Stimulated activated CD8-positive, alpha-beta memory T cell treated with anti-CD3 and anti-CD28 coated beads, Interleukin-15, amount 100 ng/mL, for 24 hours (primary cell): ENCODE data around the gene ZNF521.

Experiments used
- DNase-seq: peaks from one replicate; pipeline ENCODE4 v3.0.0-alpha.2; 2020; ENCODE audit warnings: low read depth

ZNF521 gene

DNA sequence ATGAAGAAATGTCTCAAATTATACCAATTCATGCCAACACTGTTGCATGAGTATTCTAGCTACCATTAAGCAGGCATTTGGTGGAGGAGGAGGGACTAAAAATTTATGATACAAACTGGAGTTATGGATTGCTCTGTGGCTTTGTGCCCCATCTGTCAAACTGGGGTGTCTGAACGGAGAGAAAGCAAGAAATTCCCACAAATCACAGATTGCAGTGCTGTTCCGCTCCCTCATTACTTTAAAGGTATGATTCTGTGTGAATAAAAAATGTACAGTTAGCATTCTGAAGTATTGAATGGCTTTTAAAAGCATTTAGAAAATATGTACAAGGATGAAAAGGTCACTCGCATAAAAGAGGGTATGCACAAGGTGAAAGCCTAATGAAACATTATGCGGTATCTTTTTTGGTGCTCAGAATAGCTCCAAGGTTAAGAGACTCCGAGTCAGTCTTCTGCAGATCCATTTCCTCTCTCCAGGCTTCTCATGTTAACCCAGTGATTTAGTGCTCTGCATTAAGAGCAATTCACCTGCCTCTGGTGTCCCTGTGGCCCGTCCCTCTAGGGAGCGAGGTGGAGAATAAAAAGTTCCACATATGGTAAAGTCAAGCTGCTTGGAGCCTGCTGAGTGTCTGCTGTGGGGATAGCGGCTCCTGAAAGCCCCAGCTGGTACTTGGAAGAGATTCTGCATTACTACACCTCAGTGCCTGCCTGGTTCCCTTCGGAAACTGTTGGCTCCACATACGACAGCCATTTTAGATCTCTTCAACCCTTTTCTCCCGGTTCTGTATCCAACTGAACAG, 184.2 kb downstream of the ZNF521 start:
- DNase-seq: no peak

DNA sequence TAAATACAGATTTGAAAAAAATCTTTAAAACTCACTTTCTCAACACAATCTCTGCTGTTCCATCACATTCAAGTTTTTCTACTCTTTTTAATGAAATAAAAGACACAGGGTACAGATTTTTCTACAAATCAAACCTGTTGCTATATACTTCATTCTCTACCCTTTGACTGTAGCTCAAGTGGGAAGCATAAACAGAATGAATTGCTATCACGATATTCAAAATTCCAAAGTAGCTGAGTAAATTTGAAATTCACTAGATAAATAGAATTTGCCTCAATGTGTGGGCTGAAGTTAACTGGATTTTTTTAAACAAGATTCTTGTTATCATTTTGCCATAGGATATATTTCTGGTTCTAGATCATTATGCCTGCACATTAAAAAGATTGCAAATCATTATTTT, 185.9 kb downstream of the ZNF521 start:
- no peak for DNase-seq

DNA sequence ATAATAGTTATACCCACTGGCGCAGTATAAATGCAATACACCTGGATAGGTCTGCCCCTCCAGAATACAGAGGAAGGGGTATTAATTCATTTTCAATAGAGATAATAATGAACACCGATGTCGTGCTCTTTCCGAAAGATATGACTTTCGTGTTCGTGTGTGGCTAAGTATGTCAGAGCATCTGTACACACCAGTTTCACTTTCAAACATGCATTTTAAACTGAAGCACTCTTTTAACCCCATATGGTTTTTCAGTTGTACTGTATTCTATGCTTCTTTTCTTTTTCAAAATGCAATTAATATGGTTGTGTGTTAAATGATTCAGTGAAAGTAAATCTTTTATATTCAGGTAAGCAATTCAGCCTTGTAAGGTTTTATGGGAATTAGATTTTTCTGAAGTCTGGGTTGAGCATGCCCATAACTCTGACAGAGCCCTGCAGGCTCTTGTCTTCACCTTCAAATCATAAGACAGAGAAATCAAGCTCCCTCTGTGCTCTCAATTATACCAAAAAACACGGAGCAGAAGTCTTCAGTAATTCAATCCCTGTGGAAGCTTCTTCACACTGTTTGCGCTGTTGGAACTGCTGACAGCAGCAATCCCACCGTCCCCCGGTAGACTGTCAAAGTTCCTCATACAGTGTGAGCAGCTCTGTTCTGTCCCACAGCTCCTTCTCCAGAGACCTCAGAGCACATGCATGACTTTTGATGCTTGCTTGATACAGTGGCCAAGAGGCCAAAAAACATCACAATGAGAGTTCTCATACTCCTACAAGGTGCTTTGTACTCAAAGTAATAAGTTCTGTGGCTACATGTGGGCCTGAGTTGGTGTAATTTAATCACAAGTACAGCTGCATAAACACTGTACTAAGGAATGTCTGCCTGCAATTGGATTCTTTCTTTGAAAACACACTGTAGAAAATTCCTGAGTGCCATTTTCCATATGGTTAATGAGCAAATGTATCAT, 186.8 kb downstream of the ZNF521 start:
- no peak for DNase-seq

DNA sequence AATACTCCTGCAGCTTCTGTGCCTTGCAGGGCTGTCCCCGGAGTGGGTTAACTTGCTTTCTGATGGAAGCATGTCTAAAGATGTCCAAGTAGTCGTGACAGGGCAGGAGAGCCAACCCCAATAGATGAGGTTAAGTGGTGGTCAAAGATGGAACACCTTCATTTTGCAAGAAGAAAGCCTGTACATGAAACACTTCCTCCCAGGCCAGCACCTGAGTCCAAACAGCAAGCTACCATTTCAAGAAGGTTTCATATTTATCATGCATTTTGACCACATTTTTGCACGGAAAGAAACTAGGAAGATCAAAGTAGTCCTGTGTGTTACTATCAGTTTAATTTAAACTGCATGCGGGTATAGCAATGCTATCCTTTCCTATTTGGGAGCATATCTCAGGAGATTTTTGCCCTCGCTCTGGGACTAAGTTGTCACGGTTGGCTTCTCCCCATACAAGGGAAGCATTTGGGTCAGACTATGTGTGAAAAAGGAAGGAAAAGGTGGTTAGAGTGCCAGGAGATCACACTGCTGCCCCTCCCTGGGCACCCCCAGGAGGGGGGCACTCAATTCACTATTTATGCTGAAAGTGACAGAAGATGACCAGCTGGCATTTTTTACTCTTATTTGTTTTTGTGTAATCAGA, 187.6 kb downstream of the ZNF521 start:
- no peak for DNase-seq

DNA sequence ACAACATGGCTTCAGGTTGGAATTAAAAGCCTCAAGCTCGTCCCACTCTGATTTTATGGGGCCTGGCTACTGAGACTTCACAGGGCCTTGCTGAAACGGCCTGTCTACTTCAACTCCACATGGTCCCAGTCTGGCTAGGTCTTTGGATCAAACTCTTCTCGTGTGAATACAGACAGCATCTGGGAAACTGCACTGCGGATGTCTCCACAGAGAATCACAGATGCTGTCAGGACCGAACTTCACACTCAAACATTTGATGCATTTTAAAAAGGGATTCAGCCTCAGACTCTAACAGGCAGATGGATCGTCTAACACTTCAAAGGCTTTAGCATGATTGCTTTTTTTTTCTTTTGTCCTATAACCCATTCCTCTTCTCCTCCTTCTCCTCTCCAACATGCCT, 198.5 kb downstream of the ZNF521 start:
- DNase-seq: no peak

DNA sequence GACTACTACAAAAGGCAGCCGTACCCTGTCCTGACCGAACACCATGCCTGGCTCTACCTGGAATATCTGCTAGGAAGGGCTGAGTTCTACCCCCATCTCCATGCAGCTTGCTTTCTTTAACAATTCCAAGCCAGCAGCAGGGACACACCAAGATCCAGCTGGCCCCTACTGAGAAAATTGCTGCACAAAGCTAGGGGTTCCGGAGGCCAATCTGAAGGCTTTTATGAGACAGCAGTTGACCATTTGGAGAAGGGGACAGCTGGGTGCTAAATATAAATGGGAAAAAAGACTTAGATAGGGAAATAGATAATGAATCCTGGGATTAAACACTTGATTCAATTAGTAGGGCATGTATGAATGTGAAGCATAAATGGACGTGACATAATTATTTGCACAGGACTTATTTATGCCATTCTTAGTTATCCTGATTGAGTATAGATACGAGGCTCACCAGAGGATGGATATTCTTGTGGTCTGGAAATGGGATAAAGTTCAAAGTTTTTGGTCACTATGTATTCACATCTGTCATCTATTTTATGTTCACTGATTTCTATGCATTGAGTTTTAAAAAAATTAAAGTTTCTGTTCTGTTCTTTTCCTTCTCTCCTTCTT, 204.0 kb downstream of the ZNF521 start:
- no peak for DNase-seq

DNA sequence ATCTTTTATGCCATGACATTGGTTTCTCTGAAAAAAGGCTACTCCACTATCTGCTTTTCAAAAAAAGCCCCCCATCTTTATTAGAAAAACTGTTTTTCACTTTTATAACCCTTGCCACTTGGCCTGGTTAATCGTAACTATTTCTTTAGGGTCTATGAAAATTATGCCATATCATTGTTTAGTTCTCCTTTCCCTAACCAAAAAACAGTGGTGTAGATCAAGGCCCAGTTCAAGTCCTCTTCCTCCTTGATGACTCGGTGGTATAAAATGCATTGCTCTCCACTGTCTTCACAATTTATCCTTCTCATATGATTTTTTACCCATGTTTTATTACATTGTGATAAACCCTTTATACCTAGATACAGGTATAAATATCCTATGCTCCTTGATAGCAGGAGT, 205.5 kb downstream of the ZNF521 start:
- DNase-seq: no peak

DNA sequence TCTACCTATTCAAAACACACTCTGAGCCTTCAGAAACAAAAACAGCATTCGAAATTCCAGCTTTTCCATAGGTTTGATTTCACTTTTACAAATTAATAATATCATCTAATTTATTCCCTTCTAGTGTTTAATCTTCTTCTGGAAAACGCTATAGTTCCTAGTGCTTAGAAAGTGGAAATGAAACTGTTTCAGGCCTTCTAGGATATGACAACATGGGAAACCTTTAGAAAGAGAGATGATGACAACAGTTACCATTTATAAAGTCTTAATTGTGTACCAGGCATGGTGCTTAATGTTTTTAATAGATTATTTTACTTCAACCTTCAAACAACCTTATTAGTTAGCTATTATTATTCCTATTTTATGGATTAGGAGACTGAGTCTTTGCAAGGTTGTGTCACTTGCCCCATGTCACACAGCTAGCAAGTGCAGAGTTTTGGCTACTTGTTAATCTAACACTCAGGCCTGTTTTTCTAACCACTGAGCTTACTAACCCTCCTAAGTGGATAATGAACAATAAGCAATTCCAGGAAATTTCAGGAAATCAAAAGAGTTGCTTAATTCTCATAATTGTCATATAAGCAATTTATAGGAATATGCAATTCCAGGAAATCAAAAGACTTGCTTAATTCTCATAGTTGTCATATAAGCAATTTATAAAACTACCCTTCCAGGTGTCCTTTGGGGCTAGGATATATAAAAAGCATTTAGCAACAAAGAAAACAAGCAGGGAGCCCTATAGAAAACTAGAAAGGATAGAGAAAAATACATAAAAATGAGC, 206.0 kb downstream of the ZNF521 start:
- no peak for DNase-seq

DNA sequence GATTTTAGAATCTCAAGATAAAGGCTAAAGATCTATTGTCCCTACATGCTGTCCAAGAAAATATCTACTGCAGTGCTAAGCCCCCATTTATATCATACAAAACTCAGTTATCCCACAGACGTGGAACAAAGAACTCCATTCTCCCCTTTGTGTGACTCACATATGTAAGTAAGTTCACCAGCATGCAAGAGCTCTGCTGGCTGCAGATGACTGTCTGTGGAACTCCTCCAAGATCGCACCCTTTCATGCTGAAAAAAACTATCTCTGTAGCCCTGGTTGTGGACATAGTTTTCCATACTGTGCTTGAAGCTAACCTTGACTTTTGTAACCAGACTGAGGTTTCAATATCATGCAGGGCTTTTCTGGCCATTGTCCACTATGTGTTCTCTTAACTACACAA, 207.1 kb downstream of the ZNF521 start:
- no peak for DNase-seq

DNA sequence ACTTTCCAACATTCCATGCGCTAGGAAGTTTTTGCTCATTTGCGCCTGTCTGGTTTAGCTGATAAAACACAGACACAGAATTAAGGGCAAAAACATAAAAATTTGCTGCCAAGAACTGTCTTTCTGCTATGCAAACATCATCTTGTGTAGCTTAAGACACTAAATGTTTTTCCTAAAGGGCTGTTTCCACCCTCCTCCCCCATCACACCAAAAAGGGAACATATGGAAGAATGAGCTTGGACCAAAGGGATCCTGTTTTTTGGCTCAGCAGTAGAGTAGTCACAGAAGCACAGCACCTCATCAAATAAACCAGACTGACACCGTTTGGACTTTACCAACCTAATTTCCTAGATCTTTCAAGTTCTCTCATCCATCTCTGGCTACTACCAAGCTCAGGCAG, 210.1 kb downstream of the ZNF521 start:
- no peak for DNase-seq

DNA sequence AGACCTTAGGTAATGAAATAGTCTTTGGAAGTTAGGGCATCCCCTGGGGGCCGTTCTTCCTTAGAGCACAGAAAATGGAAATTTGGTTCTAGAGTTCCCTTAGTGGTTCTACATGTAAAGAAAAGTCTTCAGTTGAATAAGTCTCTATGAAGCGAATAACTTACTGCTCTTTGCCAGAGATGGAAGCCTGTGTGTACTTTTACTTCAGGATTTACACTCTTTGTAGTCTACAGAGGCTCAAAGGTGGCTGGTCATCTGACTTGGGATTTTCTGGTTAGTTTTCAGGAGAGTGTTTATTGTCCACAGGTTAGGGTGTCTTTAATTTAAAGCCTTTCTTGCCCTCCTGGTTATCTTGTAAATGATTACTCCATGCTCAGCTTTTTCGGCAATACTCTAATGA, 210.6 kb downstream of the ZNF521 start:
- DNase-seq: no peak

DNA sequence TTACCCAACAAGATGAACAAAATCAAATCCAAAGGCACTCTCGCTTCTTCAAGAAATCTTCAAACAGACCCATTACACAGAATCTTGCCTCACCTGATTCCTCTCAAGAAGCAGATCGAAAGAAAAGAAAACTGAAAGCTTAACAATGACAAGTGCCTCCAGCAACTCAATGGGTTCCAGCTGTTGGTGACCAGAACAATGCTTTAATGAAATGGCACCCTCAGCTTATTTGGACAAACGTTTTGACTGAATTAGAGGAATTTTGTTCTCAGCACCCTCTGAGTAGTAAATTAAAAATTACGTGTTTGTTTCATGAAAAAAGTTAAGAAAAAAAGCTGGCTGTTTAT, 211.0 kb downstream of the ZNF521 start:
- DNase-seq: no peak

DNA sequence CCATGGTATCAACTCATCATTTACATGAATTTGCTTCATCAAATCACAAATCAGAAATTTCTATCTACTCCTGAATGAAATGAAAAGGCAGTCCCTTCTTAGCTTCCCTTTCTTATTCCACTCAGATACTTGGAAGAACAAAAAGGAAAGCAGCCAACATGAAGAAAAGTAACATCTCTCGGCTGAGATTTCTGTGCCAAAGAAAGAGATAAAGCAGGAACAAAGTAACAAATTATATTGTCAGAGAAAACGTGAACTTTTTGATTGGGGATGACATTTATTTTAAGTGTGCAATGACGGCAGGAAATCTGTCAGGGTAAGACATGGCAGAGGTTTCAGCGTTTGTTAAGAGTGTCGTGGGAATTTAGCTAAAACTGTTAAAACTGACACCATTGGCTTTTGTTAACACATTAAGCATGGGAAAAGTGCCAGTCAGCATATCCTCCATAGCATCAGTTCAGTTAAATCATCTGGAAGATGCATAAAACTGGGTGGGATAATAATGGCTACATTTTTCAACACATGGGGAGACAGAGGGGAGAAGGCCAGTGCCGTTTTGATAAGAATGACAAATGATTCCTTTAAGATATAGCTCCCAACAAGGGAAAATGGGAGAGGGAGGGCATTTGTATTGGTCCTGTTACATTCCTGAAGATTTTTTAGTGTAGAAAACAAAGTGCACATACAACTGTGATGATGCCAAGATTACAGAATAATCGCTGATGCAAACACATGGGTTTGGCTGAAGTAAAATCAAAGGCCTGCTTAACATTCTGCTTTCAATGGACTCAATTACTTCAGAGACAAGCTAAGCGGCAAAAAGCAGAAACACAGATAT, 211.6 kb downstream of the ZNF521 start:
- DNase-seq: no peak

DNA sequence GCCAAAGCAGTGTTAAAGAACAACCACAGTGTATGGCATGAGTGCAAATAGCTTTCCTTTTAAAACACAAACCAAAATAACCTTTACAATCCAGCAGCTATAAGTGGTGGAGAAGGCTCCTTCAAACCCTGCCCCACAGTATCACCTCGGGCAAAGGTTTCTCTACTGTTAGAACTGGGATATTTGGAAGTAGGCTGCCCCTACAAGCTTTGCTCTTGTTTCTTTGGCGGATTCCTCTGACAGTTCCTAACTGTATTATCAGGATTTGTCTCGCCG, 214.8 kb downstream of the ZNF521 start:
- no peak for DNase-seq

DNA sequence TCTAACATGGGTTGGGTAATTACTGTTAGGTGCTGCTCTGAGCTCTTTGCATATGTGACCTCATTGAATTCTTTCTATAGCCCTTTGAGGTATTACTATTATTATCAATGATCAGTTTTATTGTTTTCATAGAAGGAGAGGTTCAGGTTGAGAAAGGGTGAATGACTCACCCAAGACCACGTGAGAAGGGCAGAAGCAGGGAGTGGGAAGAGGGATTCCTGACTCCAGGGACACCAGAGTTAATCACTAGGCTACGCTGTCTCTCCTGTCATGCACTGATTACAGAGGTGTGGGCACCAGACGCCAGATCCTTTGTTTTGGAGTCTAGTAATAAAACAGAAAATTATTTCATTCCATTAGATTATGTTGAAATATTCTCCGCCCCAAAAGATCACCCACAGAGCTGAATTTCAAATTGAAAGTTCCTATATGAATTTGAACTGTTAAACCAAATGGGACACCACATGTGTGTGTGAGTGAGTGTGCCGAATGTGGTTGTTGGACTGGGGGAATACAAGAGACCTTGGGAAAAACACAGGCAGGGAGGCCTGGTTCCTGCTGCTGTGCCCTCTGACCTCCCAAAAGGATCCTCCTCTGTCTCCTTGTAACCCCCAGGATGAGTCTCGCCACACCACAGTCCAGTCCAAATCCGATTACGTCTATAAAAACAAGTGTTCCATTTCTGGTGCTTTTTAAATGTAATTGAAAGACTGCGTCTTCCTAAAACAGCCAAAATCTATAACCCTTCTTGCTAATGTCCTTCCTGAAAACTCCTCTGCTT, 215.4 kb downstream of the ZNF521 start:
- DNase-seq: no peak

DNA sequence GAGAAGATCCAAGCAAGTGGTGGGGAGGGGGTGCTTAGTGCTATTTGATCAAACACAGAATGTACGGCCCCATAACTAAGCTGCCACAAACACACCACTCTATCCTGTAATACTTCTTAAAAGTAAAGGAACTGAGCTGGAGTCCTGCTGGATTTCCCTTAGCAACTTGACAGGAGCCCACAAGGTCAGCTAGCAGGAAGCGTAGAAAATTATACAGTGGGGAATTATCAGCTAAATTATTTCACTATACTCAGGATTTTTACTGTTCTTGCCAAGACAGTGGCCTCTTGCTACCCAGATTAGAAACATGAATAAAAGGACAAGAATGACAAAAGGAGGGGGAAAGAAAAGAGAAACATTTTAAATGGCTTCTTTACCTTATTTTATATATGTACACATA, 217.1 kb downstream of the ZNF521 start:
- no peak for DNase-seq

DNA sequence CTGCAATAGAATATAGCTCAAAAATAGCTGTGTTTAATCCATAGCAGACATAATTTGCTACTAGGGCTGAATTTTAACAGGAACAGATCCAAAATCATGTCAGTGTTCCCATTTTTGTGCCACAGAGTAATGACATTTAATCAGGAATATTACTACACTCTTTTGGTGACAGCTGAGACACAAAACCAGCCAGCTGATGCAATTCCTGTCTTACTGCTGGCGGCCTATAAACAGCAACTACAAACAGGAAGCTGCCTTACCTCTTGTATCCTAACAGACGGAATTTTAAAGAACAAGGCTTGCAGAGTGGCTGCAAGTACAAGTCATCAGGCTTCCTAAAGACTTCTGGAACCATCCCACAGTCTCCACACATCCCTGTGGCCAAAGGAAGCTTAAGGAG, 218.1 kb downstream of the ZNF521 start:
- no peak for DNase-seq

DNA sequence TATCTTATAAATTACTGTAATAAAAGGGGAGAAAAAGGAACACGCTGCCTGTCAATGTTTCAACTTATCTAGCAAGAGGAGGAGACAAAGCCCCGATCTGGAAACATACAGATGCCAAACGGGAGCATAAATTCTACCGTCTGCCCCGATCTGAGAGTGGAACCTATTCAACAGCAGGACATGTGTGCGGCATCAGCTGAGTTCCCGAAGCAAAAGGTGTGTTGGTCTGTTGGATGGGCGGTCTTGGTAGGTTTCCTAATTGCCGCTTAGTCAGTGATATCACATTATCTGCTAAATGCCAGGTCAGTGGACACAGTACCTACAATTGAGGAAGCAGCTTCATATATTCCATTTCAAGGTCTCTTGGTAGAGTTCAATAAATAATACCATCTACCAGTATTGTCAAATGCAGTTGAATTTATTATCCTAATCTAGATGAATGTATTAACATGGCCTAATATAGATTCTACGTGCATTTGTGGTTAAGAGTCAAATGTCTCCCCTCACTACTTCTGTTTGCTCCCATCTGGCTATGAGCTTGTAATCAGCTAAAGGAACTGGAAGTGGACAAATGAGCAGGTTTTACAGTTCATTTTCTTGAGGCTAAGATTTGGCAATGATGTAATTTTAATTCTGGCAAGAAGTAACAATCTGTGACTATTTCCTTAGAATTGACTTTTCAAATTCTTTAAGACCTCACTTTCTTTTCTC, 219.0 kb downstream of the ZNF521 start:
- no peak for DNase-seq

DNA sequence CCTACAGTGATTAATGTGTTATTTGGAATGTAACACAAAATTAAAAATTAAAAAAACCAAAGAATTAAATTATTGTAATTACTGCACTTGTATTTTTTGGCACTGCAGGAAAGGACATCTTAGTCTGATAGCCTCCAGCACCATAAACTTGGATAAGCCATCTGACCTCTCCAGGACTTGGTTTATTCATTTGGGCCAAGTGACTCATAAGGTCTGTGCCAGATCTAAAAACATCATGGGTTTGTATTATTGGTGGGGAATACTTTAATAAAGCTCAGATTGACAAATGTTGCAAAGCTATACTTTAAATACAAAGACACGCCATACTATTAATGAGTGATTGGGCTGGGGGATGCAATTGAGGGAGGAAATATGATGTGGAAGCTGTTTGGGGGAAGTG, 225.2 kb downstream of the ZNF521 start:
- no peak for DNase-seq

DNA sequence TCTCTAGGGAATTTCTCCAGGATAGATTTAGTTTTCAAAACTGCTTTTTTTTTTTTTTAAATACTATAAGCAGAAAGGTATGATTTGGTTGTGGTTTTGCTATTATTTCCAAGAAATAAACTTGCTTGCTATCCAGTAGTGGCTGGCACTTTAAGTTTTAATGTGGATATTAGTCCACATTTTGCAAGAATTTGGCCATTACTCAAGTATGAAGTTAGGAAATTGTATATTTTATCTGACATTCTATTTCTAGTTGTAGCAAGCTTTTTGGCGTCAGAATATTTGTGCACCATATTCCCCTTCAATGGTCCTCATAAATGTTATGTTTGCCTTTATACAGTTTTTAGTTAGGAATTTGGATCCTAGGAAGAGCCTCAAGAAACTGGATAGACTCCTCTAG, 226.3 kb downstream of the ZNF521 start:
- no peak for DNase-seq
